NCI-H2029 (cell line): Measurements from ENCODE around the gene ADD1.

Experiments used
- DNase-seq: peaks from one replicate; lab custom pipeline; 2025; lab: John Stamatoyannopoulos, UW

Gene ADD1

DNA sequence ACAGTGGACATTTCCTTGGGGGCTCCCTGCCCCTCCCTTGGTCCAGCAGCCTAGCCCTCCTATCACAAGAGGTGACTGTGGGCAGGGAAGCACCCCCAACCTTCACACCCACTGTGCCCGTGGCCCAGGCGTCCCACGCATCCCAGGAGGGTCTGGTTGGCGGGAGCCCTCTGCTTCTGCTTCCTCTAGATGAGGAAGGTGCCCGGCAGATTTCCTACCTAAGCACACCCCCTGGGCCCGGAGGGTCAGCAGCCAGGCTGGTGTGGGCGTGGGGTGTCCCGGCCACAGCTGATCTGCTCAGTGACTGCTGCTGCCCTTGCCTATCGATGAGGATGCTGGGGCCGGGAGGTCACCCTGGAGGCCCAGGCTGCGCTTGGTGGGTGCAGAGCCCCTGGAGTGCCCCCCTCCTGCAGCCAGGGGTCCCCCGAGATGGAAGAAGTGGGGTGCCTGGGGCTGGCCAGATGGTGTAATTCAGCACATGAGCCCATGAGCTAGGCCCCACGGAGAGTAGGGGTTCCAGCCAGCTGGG is 38.6 kb upstream of the ADD1 start:
- no peak for DNase-seq

DNA sequence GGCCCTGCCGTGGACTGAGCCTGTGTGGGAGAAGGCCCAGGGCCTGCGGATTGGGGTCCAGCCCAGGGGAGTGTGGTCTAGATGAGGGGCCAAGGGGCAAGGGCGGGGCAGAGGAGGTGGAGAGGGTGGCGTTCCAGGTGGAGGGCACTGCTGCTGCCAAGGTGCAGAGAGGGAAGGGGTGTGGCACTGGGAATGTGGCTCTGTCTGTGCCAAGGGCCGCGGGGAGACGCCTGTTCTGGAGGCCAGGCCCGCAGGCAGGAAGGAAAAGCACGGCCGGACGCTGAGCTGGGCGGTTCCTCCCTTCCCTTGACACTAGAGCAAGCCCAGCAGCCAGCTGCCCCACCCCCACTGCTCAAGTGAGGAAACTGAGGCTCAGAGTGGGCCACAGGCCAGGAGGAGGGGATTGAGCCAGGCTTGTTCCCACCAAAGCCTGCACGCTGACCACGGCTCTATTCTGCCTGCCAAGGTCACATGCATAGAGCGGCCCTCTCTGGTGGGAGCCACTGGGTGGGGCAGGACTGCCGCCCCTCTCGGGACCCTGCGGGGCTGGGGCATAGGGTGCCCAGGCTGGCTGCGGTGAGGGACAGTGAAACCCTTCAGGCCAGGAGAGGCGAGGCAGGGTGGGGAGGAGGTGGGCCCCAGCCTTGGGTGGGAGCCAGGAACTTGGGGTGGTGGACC is 37.8 kb upstream of the ADD1 start:
- peak; percentile 41 for DNase-seq

GRCh38 chr4:2806390-2807355 is 37.0 kb upstream of the ADD1 start:
- peak; percentile 55 for DNase-seq

GRCh38 chr4:2807571-2807970 is 36.1 kb upstream of the ADD1 start:
- DNase-seq, result no peak

DNA sequence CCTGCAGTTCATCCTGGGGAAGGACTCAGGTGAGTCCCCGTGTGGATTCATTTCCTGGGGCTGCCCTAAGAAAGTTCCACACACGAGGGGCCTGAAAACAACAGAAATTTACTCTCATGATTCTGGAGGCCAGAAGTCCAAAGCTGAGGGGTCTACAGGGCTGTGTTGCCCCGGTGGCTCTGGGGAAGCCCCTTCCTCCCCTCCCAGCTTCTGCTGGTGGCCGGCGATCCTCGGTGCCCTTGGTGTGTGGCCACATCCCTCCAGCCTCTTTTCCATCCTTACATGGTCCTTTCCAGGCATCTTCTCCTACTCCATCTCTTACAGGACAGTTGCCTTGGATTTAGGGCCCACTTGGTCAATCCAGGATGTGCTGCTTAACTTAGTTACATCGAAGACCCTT is 35.6 kb upstream of the ADD1 start:
- DNase-seq, result no peak

- no peak for DNase-seq
Measured at GRCh38 chr4:2809610-2810180, 33.9 kb upstream of the ADD1 start.

DNA sequence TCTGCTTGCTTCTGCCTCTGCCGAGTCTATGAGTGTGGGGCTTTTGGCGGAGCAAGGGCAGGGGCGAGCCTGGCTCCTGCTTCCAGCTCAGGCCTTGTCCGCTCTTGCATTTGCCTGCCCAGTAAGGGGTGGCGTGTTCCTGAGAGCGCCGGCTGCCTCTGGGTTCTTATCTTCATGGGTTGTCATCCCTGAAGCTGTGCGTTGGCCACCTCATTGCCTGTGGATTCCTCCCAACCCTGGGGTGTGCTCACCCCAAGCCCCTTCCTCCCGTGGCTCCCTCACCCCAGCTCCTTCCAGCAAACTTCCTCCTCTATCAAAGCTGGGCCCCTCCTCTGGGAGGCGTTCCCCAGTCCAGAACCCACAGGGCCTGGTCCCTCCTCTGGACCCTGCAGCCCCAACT is 33.3 kb upstream of the ADD1 start:
- DNase-seq, result no peak

- DNase-seq, result peak; percentile 68
Measured at GRCh38 chr4:2811830-2812611, 31.6 kb upstream of the ADD1 start.

DNA sequence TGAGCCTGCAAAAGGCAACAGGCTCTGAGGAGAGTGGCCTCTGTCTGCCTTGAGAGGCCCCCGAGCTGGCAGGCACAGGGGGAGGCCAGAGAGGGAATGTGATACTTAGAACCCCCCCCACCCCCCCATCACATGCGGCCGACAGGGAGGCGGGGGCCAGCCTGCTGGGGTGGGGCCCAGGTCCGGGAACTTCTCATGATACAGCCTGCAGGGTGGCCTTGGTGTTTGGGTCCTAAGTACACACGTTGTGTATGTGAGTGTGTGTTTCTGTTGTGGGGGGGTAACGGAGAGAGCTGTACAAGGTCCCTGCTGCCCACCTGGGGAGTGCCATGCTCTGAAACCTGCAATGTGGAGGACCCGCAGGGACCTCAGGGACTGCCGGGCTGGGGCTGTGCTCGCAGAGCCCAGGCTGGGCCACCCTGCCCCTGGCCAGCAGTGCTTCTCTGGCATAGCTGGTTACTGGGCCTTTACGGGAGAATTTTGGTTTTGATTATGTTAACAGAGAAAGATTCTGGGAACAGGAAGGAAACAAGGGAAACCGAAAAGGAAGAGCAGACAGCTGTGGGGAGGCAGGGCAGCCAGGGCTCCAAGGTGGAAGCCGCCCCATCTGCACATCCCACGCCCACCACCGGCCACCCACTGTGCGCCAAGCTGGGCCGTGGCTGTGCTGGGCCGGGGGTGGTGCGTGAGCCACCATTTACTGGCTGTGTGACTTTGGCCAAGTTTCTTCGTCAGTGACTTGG is 30.9 kb upstream of the ADD1 start:
- no peak for DNase-seq

DNA sequence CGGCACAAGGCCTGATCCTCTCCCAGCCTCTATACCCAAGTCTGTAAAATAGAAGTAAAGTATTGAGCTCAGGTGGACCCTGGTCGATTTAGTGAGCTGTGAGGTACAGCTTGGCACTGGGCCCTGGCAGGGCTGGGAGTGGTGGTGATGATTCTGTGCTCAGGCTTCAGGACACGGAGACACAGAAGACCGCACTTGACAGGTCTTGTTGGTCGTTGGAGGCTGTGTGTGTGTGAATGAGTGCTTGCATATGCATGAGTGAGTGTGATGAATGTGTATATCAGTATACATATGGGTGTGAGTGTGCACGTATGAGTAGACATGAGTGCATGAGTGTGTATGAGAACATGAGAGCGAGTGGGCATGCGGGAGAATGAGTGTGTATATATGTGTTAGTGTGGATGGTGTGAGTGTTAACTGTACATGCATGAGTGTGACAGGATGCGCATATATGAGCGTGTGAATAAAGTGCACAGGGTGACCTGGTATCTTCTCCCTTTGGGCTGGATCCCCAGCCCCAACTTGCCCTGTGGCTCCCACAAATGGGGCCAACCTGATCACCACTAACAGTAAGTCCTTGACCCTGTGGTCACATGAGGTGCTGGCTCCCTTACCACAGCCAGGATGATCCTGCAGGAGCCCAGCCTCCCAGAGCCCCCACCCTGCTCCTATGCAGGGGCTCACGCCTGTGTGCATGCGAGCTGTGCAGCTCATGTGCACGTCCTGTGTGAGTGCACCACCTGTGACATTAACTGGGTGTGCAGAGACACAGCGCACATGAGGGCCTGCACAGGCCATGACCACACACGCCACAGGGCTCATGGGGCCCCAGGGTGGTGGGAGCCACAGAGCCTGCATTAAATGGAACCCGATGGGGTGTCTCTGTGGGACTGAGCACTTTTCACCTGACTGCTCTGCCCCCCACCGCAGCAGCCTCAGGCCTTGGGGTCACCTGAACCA is 29.9 kb upstream of the ADD1 start:
- DNase-seq, result no peak

GRCh38 chr4:2814627-2815270 is 28.9 kb upstream of the ADD1 start:
- DNase-seq, result no peak

GRCh38 chr4:2816401-2816954 is 27.2 kb upstream of the ADD1 start:
- no peak for DNase-seq

GRCh38 chr4:2817137-2817536 is 26.5 kb upstream of the ADD1 start:
- DNase-seq, result no peak

- peak; percentile 48 for DNase-seq
Measured at GRCh38 chr4:2817701-2818350, 25.8 kb upstream of the ADD1 start.

DNA sequence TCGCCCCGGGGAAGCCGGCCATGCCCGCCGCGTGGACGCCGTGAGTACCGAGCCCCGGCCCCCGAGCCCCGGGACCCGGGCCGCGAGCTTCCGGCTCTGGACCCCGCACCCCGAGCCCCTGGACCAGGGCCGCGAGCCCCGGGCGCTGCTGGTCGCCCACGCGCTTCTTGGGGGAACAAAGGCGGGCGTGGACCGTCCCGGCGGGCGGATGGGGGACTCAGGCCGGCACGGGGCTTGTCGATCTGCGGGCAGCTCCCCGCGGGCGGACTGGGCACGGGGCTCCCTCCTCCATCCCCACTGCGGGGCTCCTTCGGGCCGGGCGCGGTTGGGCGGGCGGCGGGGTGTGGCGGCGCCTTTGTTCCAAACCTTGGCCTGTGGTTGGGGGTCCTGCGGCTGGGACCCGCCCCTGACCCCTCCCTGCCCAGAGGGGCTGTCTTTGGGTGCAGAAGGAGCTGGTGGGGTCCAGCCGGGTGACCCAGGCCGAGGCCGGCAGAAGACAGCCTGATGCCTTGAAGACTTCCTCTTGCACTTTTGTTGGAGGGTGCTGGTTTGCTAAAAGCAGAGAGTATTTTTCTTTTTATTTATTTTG is 25.2 kb upstream of the ADD1 start:
- no peak for DNase-seq

GRCh38 chr4:2819244-2820215 is 24.1 kb upstream of the ADD1 start:
- DNase-seq, result no peak
